ENCODE results near the gene FLT3. TPM values are rescaled to one million over a fixed set of nuclear protein-coding genes. Genes with fewer than 3 reads are reported as not detected.
"Not testable (repeated sequence)": the region's sequence is repeated elsewhere in the genome, so short reads cannot be mapped to it uniquely, and the experiment has no call there.

The FLT3 gene
- total RNA-seq, 4 donors from 2014 or later = 0.47 to 1.2 (median 1.2) TPM

- no peak overlapping the region for H3K27ac ChIP-seq
- H3K4me3 ChIP-seq = no peak overlapping the region
- no peaks in the 10 kb centered on the region for H3K9me3 ChIP-seq
- H3K4me1 ChIP-seq = no peaks in the 10 kb centered on the region
- peaks cover 14% of the 10 kb centered on the region for H3K27me3 ChIP-seq
- DNase-seq (ENCODE audit: low spot score in 2 of 2) = no peak
- 71% methylated on average over 8 of the region's 9 CpGs for WGBS
- TF ChIP-seq, protein P1, sequence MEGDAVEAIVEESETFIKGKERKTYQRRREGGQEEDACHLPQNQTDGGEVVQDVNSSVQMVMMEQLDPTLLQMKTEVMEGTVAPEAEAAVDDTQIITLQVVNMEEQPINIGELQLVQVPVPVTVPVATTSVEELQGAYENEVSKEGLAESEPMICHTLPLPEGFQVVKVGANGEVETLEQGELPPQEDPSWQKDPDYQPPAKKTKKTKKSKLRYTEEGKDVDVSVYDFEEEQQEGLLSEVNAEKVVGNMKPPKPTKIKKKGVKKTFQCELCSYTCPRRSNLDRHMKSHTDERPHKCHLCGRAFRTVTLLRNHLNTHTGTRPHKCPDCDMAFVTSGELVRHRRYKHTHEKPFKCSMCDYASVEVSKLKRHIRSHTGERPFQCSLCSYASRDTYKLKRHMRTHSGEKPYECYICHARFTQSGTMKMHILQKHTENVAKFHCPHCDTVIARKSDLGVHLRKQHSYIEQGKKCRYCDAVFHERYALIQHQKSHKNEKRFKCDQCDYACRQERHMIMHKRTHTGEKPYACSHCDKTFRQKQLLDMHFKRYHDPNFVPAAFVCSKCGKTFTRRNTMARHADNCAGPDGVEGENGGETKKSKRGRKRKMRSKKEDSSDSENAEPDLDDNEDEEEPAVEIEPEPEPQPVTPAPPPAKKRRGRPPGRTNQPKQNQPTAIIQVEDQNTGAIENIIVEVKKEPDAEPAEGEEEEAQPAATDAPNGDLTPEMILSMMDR (IDR thresholded peaks at IDR 0.05) = no peak
- no peak for TF ChIP-seq POLR2AphosphoS5 (IDR thresholded peaks at IDR 0.05)
- TF ChIP-seq EP300 (IDR thresholded peaks at IDR 0.05) = no peak
- no peak for TF ChIP-seq POLR2A (IDR thresholded peaks at IDR 0.05)
- no peaks in the 10 kb centered on the region for H3K36me3 ChIP-seq
Measured at GRCh38 chr13:28117689-28118377, 17.5 kb upstream of the FLT3 start.

DNA sequence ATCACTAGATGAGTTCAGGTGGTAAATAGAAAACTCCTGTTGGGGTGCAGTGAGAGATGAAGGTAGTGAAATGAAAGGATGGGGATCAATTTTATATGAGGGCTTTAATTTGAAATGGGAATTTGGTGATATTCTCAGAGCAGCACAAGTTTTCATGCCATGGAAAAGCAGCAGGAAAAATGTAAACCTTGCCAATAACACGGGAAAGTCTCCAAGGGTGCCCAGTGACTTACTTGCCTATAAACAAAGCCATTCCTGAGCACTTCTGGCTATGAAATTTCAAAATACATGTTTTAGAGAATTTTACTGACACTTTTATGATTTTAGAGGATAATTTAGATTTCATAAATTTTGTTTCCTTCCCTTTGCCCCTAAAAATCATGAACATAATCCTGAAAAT, 16.4 kb upstream of the FLT3 start:
- Histone ChIP-seq H3K27ac (no peak overlapping the region), H3K4me1 (no peaks in the 10 kb centered on the region), H3K36me3 (no peaks in the 10 kb centered on the region), H3K4me3 (no peak overlapping the region), H3K9me3 (no peaks in the 10 kb centered on the region), H3K27me3 (peaks cover 14% of the 10 kb centered on the region)
- no peak for DNase-seq (ENCODE audit: low spot score in 2 of 2)
- TF ChIP-seq, protein P1 (IDR thresholded peaks at IDR 0.05) = no peak
- TF ChIP-seq POLR2AphosphoS5 (IDR thresholded peaks at IDR 0.05) (no peak), POLR2A (IDR thresholded peaks at IDR 0.05) (no peak), EP300 (IDR thresholded peaks at IDR 0.05) (no peak)
- WGBS = 50% methylated on average over 1 of the region's 1 CpG

GRCh38 chr13:28110414-28110813, 10.0 kb upstream of the FLT3 start:
- peaks cover 4% of the 10 kb centered on the region for H3K27me3 ChIP-seq
- WGBS = 74% methylated on average over 3 of the region's 3 CpGs

DNA sequence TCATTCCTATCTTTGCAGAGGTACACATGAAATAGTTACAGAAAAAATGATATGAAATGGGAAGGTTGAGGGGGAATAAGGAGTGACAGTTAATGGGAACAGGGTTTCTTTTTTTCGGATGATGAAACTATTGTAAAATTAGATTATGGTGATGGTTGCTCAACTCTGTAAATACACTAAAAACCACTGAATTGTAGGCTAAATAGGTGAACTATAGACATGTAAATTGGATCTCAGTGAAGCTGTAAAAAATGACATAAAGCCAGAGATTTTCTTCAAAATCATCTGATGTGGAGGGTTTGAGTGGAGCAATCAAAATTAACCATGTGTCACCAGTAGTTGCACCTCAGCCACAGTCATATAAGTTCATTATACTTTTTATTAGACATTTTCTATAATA, 6.6 kb upstream of the FLT3 start:
- no peak overlapping the region for H3K27ac ChIP-seq
- no peaks in the 10 kb centered on the region for H3K4me1 ChIP-seq
- DNase-seq (ENCODE audit: low spot score in 2 of 2) = no peak
- no peaks in the 10 kb centered on the region for H3K9me3 ChIP-seq
- no peak overlapping the region for H3K4me3 ChIP-seq
- peaks cover 16% of the 10 kb centered on the region for H3K27me3 ChIP-seq
- TF ChIP-seq POLR2AphosphoS5 (IDR thresholded peaks at IDR 0.05) (no peak), POLR2A (IDR thresholded peaks at IDR 0.05) (no peak), EP300 (IDR thresholded peaks at IDR 0.05) (no peak)
- TF ChIP-seq, protein P1 (IDR thresholded peaks at IDR 0.05) = no peak
- WGBS = 82% methylated on average over 1 of the region's 1 CpG
- H3K36me3 ChIP-seq = no peaks in the 10 kb centered on the region

More at GRCh38 chr13:28110414-28110813, 10.0 kb upstream of the FLT3 start:
- no peaks in the 10 kb centered on the region for H3K9me3 ChIP-seq
- no peaks in the 10 kb centered on the region for H3K36me3 ChIP-seq
- TF ChIP-seq, protein P1 (IDR thresholded peaks at IDR 0.05) = no peak
- no peak for TF ChIP-seq EP300 (IDR thresholded peaks at IDR 0.05)
- TF ChIP-seq POLR2AphosphoS5 (IDR thresholded peaks at IDR 0.05) = no peak
- no peak for TF ChIP-seq POLR2A (IDR thresholded peaks at IDR 0.05)
- DNase-seq (ENCODE audit: low spot score in 2 of 2) = no peak
- no peak overlapping the region for H3K27ac ChIP-seq
- no peak overlapping the region for H3K4me3 ChIP-seq
- no peaks in the 10 kb centered on the region for H3K4me1 ChIP-seq

DNA sequence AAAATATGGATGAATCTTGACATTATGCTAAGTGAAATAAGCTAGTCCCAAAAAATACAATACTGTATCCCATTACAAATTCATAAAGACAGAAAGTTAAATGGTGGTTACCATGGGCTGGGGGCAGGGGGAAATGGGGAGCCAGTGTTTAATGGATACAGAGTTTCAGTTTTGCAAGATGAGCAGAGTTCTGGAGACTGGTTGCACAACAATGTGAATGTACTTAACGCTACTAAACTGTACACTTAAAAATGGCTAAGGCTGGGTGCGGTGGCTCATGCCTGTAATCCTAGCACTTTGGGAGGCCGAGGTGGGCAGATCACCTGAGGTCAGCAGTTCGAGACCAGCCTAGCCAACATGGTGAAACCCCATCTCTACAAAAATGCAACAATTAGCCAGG, 1.5 kb upstream of the FLT3 start:
- H3K4me3 ChIP-seq; H3K36me3 ChIP-seq; H3K27ac ChIP-seq; DNase-seq (ENCODE audit: low spot score in 2 of 2); H3K9me3 ChIP-seq: not testable (repeated sequence)
- H3K4me1 ChIP-seq = peaks cover 15% of the 10 kb centered on the region
- WGBS = 90% methylated on average over 4 of the region's 4 CpGs
- H3K27me3 ChIP-seq = peaks cover 64% of the 10 kb centered on the region
